HG03558 (cell line): ENCODE measurements around the gene DLK1.

Experiments
- ATAC-seq: cut with Tn5 transposase; IDR thresholded peaks from one replicate; pipeline ENCODE4 v1.9.1; 2021; ENCODE audit warnings: moderate number of reproducible peaks; ENCODE audit not compliant: unreplicated experiment; ENCODE audit errors: extremely low read depth

The DLK1 gene

DNA sequence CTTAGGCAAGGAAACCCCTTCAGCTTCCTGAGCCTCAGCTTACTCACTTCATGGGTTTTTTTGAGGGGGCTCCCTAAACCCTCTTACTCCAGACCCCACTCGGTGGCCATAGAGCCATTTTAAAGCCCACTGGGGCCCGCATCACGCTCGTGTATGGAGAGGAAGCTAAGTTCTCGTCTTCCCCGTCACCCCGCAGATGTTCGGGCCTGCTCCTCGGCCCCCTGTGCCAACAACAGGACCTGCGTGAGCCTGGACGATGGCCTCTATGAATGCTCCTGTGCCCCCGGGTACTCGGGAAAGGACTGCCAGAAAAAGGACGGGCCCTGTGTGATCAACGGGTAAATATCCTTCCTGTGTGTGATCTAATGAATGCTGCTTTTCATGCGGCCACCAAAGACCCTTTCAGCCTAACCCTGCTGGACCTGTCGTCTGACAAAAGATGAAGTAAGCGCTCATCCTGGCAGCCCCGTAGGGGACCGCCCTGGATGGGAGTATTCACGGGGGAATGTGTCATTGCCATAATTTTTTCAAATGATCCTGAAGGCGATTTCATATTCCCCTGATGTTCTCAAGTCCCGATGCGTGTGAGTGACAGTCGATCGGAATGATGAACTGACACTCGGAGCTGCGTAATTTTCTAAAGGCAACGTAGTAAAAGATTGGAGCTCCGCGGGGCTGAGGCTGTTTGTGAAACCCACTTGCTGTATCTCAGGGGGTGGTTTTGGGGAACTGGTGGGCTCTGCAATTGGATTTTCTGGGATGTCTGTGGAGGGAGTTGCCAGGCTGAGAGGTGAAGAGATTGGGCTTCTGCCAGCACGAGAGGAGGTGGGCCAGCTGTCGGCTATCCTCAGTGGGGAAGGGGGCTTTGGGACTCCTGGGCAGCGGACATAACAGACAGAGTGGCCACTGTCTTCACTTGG, 5.4 kb downstream of the DLK1 start:
- ATAC-seq = no peak

DNA sequence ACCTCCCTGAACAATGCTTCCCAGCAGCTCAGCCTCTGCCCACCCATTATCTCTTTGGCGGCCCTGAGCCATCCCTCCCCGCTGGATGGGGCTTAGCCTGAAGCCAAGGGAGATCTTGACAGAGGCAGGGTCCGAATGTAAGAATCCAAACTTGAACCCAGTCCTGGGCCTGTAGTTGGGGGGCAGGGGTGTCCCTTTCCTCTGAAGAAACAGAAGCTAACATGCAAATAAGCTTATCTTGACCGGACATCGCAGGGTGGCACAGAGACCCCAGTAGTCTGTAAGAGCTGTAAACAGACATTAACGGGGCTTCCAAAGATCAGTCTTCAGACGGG, 6.0 kb downstream of the DLK1 start:
- ATAC-seq = no peak

DNA sequence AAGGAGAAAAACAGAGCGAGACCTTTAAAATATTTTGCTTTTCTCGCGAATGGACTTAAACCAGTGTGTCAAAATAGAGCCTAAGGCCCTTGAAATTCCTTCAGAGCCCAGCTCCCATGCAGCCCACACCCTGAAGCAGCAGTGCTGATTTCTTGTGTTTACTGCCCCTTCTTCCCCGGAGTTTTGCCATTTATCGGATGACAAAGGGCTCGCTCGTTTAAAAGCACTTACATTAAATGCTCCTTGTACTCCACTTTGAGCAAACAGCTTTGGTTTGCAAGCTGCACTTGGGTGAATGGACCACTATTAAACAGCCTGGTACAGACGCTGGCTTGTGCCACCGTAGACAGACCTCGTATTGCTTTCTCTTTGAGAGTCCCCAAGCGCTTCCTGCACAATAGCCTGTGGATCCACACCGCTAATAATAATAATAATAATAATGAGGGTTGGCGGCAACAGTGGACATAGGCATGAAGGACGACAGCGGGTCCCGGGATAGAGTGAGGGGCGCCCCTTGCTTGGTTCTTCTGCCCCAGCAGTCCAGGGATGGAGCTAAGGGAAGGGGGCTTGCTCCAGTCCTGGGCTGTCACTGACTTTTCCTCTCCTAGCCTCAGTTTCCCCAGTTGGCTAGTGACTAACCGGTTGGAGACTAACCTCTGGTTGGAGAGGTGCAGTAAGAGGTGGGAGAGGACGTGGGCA, 6.6 kb downstream of the DLK1 start:
- ATAC-seq = no peak

DNA sequence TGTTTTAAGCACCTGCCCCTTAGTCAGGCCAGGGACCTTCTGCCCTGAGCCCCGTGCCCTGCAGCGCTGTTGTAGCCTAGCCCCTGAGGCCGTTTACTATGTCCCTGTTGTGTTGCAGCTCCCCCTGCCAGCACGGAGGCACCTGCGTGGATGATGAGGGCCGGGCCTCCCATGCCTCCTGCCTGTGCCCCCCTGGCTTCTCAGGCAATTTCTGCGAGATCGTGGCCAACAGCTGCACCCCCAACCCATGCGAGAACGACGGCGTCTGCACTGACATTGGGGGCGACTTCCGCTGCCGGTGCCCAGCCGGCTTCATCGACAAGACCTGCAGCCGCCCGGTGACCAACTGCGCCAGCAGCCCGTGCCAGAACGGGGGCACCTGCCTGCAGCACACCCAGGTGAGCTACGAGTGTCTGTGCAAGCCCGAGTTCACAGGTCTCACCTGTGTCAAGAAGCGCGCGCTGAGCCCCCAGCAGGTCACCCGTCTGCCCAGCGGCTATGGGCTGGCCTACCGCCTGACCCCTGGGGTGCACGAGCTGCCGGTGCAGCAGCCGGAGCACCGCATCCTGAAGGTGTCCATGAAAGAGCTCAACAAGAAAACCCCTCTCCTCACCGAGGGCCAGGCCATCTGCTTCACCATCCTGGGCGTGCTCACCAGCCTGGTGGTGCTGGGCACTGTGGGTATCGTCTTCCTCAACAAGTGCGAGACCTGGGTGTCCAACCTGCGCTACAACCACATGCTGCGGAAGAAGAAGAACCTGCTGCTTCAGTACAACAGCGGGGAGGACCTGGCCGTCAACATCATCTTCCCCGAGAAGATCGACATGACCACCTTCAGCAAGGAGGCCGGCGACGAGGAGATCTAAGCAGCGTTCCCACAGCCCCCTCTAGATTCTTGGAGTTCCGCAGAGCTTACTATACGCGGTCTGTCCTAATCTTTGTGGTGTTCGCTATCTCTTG, 7.6 kb downstream of the DLK1 start:
- no peak for ATAC-seq

DNA sequence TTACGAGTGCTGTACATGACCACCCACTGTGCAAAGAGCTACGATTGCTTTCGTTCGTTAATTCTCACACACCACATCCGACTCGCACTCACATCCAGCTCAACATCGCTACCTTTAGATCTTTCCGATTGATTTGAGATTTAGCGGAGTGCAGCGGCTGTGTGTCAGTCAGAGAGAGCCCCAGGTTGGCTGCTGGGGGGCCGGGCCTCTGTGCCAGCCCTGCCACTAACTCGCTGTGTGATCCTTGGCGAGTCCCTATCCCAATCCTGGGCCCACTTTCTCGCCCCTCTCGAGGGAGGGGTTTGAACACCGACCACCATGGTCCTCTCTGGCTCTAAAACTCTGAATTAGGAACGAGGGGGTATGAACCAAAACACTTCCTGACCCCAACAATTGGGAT, 8.6 kb downstream of the DLK1 start:
- ATAC-seq = no peak

DNA sequence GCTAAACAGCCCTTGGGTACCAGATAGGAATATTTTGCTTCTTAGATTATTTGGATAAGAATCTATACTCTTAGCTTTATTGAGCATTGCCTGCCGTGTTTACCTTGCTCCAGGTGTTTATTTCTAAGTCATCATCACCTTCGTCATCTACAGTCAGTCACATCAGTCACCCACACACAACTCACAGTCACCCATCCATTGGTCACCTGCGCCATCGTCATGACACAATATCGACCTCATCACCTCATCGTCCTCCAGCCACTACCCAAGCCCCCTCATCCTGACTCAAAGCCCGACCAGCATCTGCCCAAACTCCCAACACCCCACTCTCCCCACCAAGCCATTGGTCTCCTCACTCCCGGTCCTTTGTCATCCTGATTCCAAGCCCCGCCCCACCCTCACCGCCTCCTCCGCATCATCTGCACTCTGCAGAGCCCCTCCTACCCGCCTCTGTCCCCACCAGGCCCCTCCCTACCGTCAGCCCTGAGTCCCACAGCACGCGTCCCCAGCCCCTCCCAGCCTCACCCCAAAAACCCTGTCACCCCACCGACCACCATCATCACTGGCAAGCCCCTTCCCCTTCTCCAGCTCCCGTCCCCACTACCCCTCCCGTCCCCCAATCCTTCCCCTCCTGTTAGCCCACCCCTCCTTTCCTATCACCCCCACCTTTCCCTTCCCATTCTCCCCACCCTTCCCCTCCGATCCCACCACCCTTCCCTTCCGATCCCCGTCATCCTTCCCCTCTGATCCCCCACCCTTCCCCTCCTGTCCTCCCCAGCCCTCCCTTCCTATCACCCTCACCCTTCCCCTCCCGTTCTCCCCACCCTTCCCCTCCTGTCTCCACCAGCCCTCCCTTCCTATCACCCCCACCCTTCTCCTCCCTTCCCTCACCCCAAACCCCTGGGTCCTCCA, 9.8 kb downstream of the DLK1 start:
- no peak for ATAC-seq

DNA sequence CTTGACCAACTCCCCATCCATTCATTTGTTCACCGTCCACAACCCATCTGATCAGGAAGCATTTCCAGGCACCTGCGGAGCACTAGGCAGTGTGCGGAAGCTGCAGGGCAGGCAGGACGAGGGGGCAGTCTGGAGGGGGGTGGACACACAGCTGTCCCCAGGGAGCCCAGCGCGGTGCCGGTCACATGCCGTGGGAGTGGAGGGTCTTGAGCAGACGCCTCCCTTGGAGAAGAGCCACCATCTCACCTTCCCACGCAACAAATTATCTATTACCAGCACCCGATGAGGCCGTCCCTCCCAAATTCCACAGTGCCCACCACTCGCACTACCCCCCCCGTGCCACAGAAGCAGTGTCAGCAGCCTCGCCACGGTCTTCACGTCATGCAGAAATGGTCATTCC, 10.8 kb downstream of the DLK1 start:
- ATAC-seq = no peak

DNA sequence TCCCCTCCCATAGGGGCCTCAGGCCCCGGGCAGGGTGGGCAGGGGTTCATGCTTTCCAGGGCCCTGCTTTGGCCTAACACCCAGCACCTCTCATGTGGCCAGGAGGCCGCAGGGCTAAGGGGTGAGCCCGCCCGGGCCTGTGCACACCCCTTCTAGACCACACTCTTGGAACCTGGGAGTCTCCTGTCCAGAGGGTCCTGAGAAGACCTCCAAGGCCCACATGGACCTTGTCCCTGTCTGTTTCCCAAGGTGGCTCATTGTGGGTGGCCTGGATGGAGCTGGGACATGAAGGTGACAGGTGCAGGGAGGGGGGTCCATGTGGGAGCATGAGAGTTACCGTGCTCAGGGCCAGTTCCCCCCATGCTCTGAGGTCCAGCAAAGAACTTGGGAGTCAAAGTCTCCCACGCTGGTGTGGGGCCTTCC, 11.6 kb downstream of the DLK1 start:
- ATAC-seq = no peak

DNA sequence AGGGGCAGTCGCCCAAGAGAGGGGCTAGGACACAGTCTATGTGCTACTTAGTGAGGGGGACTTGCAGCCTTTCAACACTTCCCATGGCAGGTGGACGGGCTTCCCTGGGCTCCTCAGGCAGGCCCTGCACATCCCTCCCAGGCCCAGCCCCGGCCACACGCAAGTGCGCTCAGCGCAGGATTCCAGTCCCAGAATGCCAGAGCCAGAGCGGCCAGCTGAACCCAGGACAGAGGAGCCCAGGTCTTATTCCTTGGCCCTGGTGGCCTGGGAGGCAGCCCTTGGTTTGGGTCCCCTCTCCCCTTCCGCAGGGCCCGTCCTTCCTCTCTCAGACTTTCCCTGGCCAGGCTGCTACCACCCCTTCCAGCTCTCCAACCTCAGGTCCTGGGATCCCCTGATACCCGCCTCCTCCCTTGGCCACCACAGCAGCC, 12.0 kb downstream of the DLK1 start:
- no peak for ATAC-seq

DNA sequence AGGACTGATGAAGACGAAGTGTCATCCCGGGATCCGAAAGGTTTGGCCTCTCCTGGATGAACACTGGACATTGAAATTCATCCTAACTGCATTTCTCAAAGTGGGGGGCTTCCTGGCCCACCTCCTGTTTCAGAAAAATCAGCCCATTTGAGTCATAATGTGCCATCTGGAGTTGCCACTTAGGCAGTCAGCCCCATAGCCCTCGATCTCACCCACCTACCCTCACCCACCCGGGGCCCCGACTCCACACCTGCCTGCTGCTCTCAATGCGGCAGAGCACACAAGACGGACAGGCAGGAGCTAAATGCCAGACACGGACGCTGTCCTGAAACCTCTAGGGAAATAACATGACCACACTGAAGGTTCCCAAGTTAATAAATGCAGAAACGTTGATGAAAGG, 12.6 kb downstream of the DLK1 start:
- ATAC-seq = no peak

DNA sequence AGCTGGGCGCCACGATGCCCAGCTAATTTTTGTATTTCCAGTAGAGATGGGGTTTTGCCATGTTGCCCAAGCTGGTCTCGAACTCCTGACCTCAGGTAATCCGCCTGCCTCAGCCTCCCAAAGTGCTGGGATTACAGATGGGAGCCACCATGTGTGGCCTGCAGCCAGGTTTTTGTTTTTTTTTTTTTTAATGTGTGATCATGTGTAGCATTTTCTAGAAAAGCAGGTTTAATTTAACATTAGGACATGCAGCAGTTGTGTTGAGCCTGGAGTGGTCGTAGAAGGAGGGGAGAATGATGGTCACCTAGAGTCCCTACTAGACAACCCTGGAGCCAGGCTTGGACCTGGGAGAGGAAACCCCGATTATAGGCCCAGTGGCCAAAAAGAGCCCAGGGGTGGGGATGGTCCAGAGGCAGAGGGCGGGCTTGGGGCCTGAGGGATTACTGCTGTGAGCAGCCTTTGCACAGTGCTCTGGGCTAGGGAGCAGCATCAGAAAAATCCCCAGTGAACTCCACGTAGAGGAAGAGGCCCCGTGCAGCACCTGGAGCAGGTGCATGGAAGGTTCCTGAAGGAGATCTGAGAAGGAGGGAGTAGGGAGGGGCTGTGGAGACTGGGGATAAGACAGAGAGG, 13.6 kb downstream of the DLK1 start:
- ATAC-seq = no peak

DNA sequence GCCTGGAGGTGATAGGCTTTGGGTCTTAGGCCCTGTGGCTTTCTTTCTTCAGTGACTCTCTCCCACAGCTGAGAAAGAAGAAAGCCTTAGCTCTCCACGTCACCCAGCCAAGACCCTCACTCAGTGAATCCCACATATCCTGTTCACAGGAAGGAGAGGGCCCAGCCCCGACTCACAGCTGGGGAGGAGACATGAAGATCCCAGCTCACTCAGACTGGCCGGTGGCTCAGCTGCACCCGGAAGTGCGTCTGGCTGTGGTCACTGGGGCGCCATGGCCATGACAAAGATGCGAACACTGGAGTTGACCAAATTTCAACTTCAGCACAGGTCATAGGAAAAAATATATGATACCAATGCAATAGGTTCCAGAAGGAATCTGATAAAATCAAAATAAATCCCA, 14.2 kb downstream of the DLK1 start:
- ATAC-seq = no peak

DNA sequence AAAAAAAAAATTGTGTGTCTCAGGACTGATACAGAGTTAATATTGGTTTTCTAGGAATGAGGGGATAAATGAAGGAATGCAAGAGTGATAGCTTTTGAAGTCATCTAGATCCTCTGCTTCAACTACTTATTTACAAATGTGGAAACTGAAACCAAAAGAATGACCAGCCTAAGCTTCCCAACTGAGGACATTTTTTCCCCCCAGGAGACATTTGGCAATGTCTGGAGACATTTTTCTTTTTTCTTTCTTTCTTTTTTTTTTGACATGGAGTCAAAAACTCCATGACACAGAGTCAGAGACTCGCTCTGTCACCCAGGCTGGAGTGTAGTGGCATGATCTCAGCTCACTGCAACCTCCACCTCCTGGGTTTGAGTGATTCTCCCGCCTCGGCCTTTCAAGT, 15.3 kb downstream of the DLK1 start:
- ATAC-seq = no peak

DNA sequence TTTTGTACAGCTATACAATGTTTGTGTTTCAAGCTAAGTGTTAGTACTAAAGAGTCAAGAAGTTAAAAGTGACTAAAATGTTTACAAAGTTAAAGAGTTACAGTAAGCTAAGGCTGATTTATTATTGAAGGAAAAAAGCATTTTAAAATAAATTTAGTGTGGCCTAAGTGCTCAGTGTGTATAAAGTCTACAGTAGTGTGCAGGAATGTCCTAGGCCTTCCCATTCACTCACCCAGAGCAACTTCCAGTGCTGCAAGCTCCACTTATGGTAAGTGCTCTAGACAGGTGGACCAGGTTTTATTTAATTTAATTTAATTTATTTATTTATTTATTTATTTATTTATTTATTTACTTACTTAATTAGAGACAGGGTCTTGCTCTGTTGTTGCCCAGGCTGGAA, 19.6 kb downstream of the DLK1 start:
- ATAC-seq = no peak

DNA sequence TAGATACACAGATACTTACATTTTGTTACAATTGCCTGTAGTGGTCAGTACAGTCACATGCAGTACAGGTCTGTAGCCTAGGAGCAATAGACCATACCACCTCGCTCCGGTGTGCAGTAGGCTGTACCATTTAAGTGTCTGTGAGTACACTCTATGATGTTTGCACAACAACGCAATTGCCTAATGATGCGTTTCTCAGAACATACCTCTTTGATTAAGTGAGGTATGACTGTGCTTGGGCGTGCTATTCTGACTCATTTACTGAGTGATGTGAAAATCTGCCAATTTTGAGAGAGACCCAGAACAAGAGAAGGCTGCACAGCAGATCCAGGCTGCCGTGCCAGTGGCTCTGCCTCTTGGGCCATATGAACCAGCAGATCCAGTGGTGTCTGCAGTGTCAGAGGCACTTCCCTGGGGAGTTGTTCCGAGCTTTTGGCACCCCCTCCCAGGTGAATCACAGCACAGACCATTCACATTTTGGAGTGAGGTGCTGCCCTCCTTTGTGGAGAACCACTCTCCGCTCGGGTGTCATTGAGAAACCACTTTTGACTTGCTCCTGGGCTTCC, 20.4 kb downstream of the DLK1 start:
- no peak for ATAC-seq

DNA sequence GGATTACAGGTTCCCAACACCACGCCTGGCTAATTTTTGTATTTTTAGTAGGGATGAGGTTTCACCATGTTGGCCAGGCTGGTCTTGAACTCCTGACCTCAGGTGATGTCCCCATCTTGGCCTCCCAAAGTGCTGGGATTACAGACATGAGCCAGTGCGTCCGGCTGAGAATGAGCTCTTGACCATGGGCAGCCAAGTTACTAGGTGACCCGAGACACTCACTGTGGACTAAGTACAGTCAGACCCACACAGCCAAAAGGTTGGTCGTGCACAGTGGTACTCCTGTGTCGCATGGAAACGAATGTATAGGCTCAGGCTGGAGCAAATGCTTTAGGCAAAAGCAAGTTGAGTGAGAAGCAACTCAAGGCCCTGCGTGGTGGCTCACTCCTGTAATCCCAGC, 21.0 kb downstream of the DLK1 start:
- no peak for ATAC-seq

DNA sequence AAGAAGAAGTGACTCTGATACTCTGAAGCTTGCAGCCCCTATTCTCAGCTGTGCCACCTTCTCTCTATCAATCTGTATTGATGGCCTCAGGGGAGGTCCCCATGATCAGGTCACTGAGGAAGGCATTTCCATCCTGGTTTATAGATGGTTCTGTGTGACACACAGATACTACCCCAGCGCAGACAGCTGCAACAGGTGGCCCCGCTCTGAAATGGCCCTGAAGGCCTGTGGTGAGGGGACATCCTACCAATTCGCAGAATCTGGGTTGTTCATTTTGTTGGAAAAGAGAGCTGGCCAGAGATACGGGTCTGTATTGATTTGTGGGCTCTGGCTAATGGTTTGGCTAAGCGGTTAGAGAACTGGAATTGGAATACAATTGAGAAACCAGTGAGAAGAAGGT, 21.7 kb downstream of the DLK1 start:
- ATAC-seq = no peak

DNA sequence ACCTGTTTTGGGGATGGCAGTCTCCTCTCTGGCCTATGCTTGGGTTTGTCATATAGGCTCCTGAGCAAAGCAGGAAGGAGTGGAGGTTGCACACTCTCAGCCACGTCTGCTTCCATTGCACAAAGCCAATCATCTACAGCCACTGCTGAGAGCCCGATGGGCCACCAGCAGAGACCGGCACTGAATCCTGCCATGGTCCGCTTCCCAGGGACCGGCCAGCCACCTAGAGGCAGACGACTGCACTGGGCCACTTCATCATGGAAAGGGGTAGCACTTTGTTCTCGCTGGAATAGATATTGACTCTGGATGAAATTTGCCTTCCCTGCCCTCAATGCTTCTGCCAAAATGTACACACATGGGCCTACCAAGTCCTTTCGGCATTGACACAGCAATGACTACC, 22.3 kb downstream of the DLK1 start:
- no peak for ATAC-seq
